GM18873 (cell line): ENCODE measurements around the gene SKP2.
"Not testable (repeated sequence)": the region's sequence is repeated elsewhere in the genome, so short reads cannot be mapped to it uniquely, and the experiment has no call there.

ENCODE experiments used
- ATAC-seq: cut with Tn5 transposase; IDR thresholded peaks from one replicate; pipeline ENCODE4 v1.9.1; 2021; ENCODE audit warnings: mild to moderate bottlenecking, moderate library complexity, moderate number of reproducible peaks; ENCODE audit not compliant: unreplicated experiment, low FRiP score

The SKP2 gene

GRCh38 chr5:36151434-36152323, at the start of gene SKP2, which contains the start of gene LMBRD2:
Gene SKP2, plus strand, starts transcription at chr5:36152111. Its CDS starts 152 bp downstream, at chr5:36152263.
Gene LMBRD2, minus strand, starts transcription at chr5:36151887. Its CDS starts 8,538 bp downstream, at chr5:36143349.
- ATAC-seq = peak; percentile 100

DNA sequence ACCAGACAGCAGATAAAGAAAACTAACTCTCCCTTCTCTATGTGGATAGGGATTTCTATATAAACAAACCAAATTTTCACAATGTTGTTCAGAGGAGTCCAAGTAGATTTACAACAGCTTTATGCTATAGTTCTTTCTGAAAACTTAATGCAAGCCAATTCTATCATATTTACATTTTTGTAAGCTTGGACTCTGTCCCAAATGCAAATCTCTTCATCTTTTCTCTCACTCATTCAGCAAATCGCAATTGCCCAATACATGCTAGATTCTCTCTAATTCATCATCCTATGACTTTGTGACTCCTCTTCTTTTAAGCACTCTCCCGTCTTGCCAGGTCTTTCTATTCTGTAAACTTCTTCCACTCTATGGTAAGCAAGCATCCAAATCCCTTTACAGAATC, 46.1 kb upstream of the SKP2 start:
- no peak for ATAC-seq

DNA sequence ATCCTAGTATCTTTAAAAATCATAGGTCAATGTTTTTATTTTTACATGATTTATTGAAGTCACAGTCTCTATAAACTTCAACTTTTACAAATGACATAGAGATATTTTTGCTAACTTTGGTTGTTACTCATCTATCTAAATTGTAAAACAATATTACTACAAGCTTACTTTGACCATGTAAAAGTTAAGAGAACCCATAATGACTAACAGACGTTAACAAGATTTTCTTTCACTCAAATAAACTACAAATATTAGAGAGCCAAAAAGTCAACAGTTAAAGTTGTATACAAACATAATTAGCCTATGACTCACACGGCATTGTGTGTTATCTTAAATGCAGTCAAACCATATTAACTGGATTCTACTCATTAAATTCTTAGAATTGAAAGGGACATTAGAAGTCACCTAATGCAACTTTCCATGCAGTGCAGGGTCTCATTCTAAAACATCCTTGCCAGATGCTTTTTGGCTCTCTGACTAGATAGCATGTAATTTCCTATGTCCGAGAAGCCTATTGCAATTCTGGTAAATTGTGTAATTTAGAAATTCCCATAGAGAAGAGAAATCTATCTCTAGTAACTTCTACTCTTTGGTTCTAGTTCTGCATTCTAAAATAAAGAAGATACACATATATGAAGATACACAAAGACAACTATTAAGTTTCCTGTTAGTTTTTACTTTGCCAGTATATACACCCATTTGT, 43.0 kb upstream of the SKP2 start:
- ATAC-seq = no peak

DNA sequence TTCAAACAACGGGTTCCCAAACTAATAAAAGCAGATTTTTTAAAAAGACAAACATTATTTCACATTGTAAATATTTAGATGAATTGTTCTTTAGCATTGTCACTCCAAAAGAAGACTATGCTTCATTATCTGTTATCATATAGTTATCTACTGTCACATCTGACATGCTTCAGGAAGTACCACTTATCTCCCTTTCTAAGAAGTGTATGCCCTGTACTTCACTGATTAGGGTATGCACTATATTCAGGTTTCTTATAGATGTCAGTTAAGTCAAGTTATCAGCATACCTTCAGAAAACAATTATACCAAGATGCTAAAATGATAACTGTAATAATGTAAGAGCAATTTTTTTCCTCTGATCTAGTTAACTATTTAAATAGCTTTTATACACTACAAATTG, 40.7 kb upstream of the SKP2 start:
- no peak for ATAC-seq

DNA sequence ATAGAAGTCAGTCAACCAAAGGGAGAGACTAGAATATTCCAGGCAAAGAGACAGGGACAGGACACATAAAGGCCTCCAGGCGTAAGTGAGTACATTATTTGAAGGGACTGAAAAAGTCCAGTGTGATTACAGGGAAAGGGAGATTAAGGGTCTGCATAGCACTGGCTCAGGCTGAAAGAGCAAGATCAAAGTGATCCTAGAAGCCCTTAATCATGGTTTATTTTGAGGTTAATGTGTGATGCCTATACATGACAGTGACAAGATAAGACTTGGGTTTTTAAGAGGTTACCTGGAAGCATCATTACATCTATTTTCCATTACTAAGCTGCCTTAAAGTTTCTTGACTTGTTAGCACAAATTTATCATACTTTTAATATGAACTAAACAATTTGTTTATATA, 26.0 kb upstream of the SKP2 start:
- no peak for ATAC-seq

DNA sequence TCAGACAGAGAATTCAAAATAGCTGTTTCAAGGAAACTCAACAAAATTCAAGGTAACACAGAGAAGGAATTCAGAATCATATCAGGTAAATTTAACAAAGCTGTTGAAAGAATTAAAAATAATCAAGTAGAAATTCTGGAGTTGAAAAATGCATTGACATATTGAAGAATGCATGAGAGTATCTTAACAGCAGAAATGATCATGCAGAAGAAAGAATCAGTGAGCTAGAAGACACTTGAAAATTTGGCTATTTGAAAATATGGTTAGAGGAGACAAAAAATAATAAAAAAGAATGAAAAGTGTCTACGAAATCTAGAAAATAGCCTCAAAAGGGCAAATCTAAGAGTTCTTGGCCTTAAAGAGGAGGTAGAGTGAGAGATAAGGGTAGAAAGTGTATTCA, 23.1 kb upstream of the SKP2 start:
- no peak for ATAC-seq

GRCh38 chr5:36129666-36130065, 22.2 kb upstream of the SKP2 start:
- not testable (repeated sequence) for ATAC-seq

GRCh38 chr5:36133009-36133408, 18.9 kb upstream of the SKP2 start:
- ATAC-seq = not testable (repeated sequence)

GRCh38 chr5:36135988-36136387, 15.9 kb upstream of the SKP2 start:
- no peak for ATAC-seq

DNA sequence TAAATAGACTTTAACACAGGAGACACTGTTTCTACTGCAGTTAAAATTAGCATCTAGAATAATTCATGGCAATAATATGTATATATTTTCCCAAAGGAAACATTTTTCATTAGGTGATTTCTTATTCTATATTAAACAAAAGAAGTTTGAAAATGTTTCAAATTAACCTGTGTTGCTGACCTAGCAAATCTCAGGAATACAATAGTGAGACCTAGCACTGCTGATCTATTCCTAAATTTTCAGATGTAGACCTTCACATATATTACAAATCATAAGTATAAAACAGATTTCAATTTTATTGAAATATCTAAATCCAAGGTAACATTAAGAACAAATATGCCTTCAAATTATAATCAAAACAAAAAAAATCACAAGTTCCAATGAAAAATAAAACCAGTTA, 15.3 kb upstream of the SKP2 start:
- ATAC-seq = no peak

DNA sequence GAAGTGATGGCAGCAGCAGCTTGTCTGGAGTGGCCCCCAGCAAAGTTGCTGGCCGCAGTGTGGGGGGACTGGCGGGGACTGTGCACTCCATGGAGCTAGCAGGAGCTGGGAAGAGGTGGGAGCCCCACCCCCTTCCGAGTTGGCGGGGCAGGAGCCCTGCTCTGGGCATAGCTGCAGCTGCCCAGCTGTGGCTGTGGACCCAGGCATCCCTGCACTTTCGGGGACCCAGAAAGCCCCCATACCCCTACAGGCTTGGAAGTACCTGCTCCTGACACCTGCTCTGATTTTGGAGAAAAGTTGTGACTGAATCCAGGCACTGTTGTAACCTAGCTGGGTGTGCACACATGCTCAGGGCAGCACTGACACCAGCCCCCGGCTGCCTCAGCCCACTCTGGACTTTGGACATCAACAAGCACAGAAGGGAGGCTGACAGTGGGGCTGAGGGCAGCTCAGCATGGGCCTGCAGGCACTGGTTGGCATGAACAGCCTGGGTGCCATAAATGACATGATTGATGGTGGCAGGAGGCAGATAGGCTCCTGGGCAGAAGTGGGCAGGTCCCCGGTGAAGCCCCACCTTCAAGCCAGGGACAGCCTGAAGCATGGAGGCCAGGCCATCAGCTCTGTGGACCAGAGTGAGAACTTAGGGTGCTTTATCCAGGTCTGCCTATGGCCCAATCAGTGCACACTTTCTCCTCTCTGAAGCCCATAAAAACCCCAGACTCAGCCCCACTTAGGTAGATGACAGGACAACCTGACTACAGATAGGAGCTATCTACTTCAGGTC, 12.8 kb upstream of the SKP2 start:
- ATAC-seq = no peak

DNA sequence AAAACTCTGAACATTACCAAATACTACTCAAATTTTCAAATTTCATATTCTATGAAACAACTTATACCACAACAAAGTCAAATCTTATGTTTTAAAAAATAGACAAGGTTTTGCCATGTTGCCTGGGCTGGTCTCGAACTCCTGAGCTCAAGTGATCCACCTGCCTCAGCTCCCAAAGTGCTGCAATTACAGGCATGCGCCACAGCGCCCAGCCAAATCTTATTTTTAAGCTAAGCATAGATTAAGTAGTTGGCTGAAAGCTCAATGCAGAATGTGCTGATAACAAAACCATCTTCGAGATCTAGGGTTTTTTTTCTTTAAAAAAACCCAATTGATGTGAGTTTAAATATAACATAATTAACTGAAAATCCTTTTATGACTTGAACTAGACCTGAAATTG, 6.6 kb upstream of the SKP2 start:
- no peak for ATAC-seq

DNA sequence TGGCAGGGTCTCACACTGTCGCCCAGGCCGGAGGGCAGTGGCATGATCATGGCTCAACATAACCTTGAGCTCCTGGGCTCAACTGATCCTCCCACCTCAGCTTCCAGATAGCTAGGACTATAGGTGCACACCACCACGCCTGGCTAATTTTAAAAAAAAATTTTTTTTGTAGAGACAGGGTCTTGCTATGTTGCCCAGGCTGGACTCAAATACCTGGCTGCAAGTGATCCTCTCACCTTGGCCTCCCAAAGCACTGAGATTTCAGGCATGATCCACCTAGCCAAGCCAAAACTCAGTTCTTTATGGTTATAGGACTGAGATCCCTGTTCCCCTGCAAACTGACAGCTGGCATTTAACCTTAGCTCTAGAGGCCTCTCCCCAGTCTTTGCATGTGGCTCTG, 5.5 kb upstream of the SKP2 start:
- no peak for ATAC-seq

DNA sequence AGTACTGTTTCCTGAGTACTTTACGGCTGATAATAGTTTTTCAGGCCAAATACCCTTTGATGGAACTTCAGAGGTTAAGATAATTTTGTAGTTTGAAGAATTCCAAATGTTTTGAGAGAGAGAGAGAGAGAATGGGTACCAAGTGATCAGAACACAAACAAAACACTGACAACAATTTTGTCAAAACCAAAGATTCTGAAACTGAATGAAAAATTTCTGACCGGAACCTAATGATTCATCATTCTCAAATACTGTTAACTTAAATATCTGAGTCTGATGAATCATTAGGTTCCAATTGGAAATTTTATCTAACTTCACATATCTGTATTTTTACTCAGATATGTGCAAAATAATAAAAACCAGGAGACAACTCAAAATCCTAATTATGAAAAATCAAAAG, 4.2 kb upstream of the SKP2 start:
- no peak for ATAC-seq

- no peak for ATAC-seq
Observed at GRCh38 chr5:36150676-36151433, 1.1 kb upstream of the SKP2 start.

GRCh38 chr5:36152324-36153297, 700 bp downstream of the SKP2 start:
- peak; percentile 1 for ATAC-seq

DNA sequence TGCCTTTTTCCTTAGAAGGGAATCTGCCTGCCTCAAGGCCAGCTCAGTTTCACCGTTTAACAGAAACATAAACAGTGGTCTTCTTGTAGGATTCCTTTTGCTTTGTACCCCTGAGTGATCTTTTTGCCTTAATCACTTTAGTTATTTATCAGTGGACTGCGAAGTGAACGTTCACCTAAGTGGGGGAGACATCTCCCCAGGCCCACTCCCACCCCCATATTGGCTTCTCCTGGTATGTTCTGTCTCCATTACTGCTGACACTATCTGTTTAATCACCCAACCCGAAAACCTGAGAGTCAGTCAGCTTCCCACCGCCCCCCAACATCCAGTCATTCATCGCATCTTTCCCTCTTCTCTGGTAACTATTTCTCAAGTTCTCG, 1.4 kb downstream of the SKP2 start:
- no peak for ATAC-seq

DNA sequence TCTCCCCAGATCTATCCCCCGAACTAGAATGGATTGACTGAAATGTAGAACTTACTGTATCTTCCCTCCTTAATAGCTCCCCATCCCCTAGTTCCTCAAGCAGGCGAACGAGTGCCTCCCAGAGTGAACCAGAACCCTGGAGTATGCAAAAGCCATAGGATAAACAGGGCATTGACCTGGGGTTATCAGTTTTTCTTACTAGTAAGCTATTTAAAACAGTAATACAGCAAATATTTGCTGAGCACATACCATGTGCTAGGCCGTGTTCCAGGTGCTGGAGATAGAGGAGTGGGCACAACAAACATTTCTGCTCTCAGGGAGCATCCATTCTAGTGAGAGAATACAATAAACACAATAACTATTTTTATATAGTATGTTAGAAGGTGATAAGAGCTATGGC, 1.8 kb downstream of the SKP2 start:
- no peak for ATAC-seq

DNA sequence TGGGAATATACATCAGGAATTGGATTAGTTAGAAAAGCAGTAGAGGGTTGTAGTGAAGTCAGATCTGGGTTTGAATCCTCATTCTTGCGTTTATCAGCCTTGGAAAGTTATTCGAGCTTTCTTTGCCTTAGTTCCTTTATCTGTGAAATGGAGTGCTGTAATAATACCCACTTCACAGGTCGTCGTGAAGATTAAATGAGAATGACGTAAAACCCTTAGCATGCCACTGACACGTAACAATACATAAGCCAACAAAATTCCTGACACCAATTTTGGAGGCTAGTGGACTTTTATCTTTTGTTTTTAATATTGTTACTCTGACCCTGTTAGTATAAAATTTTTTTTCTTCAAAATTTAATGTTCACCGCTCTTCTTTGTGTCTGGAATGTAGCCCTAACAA, 3.4 kb downstream of the SKP2 start:
- ATAC-seq = no peak
